ENCODE results near the gene MRPL44.

DNA sequence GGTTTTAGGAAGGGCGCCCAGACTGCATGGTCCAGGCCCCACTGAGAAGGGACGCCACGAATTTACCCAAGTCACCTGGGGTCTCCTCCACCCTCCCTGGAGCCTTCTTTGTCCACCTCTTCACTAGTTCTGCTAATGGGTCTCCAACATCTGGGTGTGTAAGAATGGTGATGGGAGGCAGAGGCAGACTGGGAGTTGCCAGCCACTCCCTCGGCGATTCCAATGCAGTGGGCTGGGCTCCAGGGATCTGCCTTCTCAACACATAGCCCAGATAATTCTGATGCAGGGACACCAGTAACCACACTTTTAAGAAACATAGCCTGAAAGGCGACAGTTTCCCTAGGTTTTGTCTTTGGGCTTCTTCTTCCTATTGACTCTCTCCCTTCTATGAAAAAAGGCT, 39.1 kb downstream of the MRPL44 start:
- TF ChIP-seq, protein P1, sequence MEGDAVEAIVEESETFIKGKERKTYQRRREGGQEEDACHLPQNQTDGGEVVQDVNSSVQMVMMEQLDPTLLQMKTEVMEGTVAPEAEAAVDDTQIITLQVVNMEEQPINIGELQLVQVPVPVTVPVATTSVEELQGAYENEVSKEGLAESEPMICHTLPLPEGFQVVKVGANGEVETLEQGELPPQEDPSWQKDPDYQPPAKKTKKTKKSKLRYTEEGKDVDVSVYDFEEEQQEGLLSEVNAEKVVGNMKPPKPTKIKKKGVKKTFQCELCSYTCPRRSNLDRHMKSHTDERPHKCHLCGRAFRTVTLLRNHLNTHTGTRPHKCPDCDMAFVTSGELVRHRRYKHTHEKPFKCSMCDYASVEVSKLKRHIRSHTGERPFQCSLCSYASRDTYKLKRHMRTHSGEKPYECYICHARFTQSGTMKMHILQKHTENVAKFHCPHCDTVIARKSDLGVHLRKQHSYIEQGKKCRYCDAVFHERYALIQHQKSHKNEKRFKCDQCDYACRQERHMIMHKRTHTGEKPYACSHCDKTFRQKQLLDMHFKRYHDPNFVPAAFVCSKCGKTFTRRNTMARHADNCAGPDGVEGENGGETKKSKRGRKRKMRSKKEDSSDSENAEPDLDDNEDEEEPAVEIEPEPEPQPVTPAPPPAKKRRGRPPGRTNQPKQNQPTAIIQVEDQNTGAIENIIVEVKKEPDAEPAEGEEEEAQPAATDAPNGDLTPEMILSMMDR (IDR thresholded peaks at IDR 0.05; ENCODE audit: low read length) = no peak
- no peak for TF ChIP-seq EZH2phosphoT487 (IDR thresholded peaks at IDR 0.05; ENCODE audit: low read length)
- no peak for TF ChIP-seq EZH2 (optimal IDR thresholded peaks at IDR 0.05; ENCODE audit: low read depth, low read length)

Data from MM.1S (cell line).